ENCODE results near the gene NUFIP1. TPM values are rescaled to one million over a fixed set of nuclear protein-coding genes. Genes with fewer than 3 reads are reported as not detected.

The NUFIP1 gene
- 2.7 and 2.8 TPM in 2 replicates for total RNA-seq

DNA sequence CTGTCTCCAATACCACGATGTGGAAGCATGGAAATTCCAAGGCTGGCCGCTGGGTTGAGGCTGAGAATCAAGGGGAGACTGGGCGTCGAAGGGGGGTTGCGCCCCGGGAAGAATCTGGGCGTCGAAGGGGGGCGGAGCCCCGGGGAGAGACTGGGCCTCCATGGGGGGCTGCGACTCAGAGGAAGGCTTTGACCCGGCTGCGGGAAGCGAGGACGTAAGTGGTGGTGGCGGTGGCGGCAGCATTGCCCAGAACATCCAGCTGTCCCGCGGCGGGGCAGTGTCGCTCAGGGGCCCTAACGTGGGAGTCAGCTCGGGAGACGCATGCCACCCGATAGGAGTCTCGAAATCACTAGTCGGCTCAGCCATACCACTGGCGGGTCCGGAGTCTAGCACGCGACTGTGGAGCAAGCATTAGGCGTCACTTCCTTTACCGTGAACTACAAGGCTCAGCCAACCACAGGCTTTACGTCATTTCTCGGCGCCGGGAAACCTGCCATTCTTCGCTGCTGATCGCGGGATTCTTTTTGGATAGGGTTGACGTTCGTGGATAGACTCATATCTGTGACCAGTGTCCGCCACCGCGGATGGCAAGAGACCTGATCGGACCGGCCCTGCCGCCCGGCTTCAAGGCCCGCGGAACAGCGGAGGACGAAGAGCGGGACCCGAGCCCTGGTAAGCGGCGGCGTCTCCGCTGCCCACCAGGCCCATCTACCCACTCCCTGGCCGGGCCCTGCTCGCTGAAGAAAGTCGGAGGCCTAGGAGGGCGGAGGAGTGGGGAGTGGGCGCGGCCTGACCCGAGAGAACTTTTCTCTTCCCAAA lies at the start of gene NUFIP1, which contains the start of gene GPALPP1:
NUFIP1 (minus strand) TSS at position 401 of the 819 bp plus-strand sequence; CDS start at position 366, 35 bp downstream.
GPALPP1 (plus strand) TSS at position 468 of the 819 bp plus-strand sequence; CDS start at position 585, 117 bp downstream.

Other genes with a start within 250 kb of the NUFIP1 start
- 25.3 and 29.2 TPM in 2 replicates for gene GPALPP1, start 67 bp upstream of the NUFIP1 start, total RNA-seq
- 25.5 and 41.7 TPM in 2 replicates for gene GTF2F2, start 131.0 kb upstream of the NUFIP1 start, total RNA-seq
- 0.09 and 0.14 TPM in 2 replicates for gene KCTD4, start 211.6 kb upstream of the NUFIP1 start, total RNA-seq